ENCODE measurements around the gene RECQL5.

Gene RECQL5

GRCh38 chr17:75630071-75630917 lies 36.7 kb downstream of the RECQL5 start:
- H3K9me3 ChIP-seq (ENCODE audit: control insufficient read depth in 5 of 5, low read length in 5 of 5): no peaks in the 10 kb centered on the region
- no peak overlapping the region for H3K4me3 ChIP-seq (ENCODE audit: low read depth in 1 of 5, low read length in 5 of 5)
- H3K36me3 ChIP-seq (ENCODE audit: control insufficient read depth in 5 of 5, insufficient read depth in 5 of 5, low read length in 5 of 5): peaks cover 0 to 46% (median 33%) of the 10 kb centered on the region in 5 donors
- no peak overlapping the region for H3K9ac ChIP-seq (ENCODE audit: low read length in 5 of 5)
- no peaks in the 10 kb centered on the region for H3K27me3 ChIP-seq (ENCODE audit: control insufficient read depth in 5 of 5, insufficient read depth in 4 of 5, low read length in 5 of 5)
- H3K27ac ChIP-seq (ENCODE audit: low read depth, low read length): no peak overlapping the region
- peaks cover 2 to 20% (median 19%) of the 10 kb centered on the region in 5 donors for H3K4me1 ChIP-seq (ENCODE audit: control insufficient read depth in 5 of 5, insufficient read depth in 5 of 5, low read length in 5 of 5)

DNA sequence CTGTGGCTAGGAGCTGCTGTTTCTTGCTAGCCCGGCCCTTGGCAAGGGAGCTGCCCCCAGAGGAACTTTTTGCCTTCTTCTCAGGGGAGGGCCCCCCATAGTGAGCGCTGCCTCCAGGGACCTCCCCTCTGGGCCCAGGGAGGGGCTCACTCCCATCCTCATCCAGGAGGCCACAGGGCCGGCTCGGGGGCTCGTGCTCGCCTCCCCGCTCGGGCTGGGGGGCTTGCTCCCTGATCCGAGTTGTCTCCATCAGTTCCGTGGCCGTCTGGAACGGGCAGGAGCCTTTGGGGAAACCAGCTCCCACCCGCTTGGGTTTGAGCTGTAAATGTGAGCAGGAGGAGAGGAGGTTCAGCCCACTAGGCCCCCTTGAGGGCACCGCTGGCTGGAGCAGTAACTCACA lies 37.8 kb downstream of the RECQL5 start:
- Histone ChIP-seq H3K4me1 (ENCODE audit: control insufficient read depth in 5 of 5, insufficient read depth in 5 of 5, low read length in 5 of 5) (peaks cover 2 to 16% (median 16%) of the 10 kb centered on the region in 5 donors), H3K9me3 (ENCODE audit: control insufficient read depth in 5 of 5, low read length in 5 of 5) (no peaks in the 10 kb centered on the region), H3K4me3 (ENCODE audit: low read depth in 1 of 5, low read length in 5 of 5) (no peak overlapping the region), H3K9ac (ENCODE audit: low read length in 5 of 5) (no peak overlapping the region), H3K36me3 (ENCODE audit: control insufficient read depth in 5 of 5, insufficient read depth in 5 of 5, low read length in 5 of 5) (peaks cover 0 to 58% (median 44%) of the 10 kb centered on the region in 5 donors), H3K27me3 (ENCODE audit: control insufficient read depth in 5 of 5, insufficient read depth in 4 of 5, low read length in 5 of 5) (no peaks in the 10 kb centered on the region), H3K27ac (ENCODE audit: low read depth, low read length) (no peak overlapping the region)

DNA sequence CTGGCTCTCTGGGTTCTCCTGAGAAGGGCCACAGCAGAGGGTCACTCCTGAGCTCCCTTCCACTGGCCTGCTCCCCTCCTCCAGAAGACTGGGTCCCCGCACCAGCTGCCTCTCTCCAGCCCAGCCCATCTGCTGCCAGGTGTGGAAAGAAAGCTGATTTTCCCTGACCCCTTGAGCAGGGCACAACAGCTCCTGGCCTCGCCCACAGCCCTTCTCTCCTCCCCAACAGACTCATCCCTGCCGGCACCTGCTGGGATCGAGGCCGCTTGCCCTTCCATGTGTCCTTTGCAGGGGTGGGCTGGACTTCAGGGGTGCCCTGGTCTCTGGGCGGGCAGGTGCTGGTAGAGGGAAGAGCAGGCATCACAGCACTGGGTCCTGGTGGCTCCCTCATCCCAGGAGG lies 38.5 kb downstream of the RECQL5 start:
- Histone ChIP-seq H3K27me3 (ENCODE audit: control insufficient read depth in 5 of 5, insufficient read depth in 4 of 5, low read length in 5 of 5) (no peaks in the 10 kb centered on the region), H3K4me3 (ENCODE audit: low read depth in 1 of 5, low read length in 5 of 5) (no peak overlapping the region), H3K36me3 (ENCODE audit: control insufficient read depth in 5 of 5, insufficient read depth in 5 of 5, low read length in 5 of 5) (peaks cover 0 to 65% (median 48%) of the 10 kb centered on the region in 5 donors), H3K4me1 (ENCODE audit: control insufficient read depth in 5 of 5, insufficient read depth in 5 of 5, low read length in 5 of 5) (peaks cover 0 to 9% (median 8%) of the 10 kb centered on the region in 5 donors), H3K27ac (ENCODE audit: low read depth, low read length) (no peak overlapping the region), H3K9me3 (ENCODE audit: control insufficient read depth in 5 of 5, low read length in 5 of 5) (no peaks in the 10 kb centered on the region), H3K9ac (ENCODE audit: low read length in 5 of 5) (no peak overlapping the region)

DNA sequence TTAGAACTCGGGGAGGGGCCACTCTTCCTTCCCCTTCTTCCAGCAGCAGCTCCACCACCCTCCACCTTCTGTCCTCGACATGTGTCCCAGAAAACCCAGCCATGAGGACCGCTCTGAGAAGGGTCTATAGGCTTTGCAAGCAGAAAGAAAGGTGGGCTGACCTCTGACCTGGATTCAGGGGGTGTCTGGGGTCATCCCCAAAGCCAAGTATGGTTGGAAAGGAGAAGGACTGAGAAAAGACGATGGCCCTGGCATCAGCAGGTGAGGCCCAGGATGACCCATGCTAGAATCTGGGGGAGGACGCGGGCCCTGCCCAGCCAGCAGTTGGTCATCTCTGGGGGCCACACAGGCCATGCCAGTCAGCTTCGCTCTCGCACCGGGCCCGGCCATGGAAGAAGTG lies 39.9 kb downstream of the RECQL5 start:
- Histone ChIP-seq H3K4me3 (ENCODE audit: low read depth in 1 of 5, low read length in 5 of 5) (no peak overlapping the region), H3K9ac (ENCODE audit: low read length in 5 of 5) (no peak overlapping the region), H3K27me3 (ENCODE audit: control insufficient read depth in 5 of 5, insufficient read depth in 4 of 5, low read length in 5 of 5) (no peaks in the 10 kb centered on the region), H3K9me3 (ENCODE audit: control insufficient read depth in 5 of 5, low read length in 5 of 5) (no peaks in the 10 kb centered on the region), H3K36me3 (ENCODE audit: control insufficient read depth in 5 of 5, insufficient read depth in 5 of 5, low read length in 5 of 5) (peaks cover 0 to 72% (median 50%) of the 10 kb centered on the region in 5 donors), H3K4me1 (ENCODE audit: control insufficient read depth in 5 of 5, insufficient read depth in 5 of 5, low read length in 5 of 5) (no peaks in the 10 kb centered on the region), H3K27ac (ENCODE audit: low read depth, low read length) (no peak overlapping the region)

DNA sequence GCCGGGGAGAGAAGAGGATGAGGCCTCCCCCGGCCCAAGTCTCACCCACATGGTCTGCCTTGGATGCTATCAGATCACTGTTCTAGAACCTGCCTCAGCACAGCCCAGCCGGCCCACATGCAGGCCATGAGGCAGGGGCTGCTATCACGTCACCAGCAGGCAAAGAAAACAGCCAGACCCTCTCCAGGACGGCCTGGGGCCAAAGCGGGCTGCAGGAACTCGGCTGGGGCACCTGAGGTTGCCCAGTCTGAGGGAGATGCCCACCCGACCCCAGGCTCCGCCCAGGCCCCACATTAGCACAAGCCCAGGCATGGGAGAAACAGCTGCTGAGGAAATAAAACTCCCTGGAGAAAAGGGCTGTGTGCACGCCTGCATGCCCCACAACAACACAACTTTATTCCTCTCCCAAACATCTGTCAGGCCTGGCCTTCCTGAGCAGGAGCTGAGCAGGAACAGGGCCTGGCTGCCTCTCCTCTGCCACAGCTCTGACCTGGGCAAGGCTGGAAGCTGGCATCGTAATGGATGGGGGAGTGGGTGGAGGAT lies 40.4 kb downstream of the RECQL5 start:
- Histone ChIP-seq H3K4me1 (ENCODE audit: control insufficient read depth in 5 of 5, insufficient read depth in 5 of 5, low read length in 5 of 5) (no peaks in the 10 kb centered on the region), H3K9ac (ENCODE audit: low read length in 5 of 5) (no peak overlapping the region), H3K4me3 (ENCODE audit: low read depth in 1 of 5, low read length in 5 of 5) (no peak overlapping the region), H3K27ac (ENCODE audit: low read depth, low read length) (no peak overlapping the region), H3K36me3 (ENCODE audit: control insufficient read depth in 5 of 5, insufficient read depth in 5 of 5, low read length in 5 of 5) (peaks cover 0 to 72% (median 56%) of the 10 kb centered on the region in 5 donors), H3K9me3 (ENCODE audit: control insufficient read depth in 5 of 5, low read length in 5 of 5) (no peaks in the 10 kb centered on the region), H3K27me3 (ENCODE audit: control insufficient read depth in 5 of 5, insufficient read depth in 4 of 5, low read length in 5 of 5) (no peaks in the 10 kb centered on the region)

DNA sequence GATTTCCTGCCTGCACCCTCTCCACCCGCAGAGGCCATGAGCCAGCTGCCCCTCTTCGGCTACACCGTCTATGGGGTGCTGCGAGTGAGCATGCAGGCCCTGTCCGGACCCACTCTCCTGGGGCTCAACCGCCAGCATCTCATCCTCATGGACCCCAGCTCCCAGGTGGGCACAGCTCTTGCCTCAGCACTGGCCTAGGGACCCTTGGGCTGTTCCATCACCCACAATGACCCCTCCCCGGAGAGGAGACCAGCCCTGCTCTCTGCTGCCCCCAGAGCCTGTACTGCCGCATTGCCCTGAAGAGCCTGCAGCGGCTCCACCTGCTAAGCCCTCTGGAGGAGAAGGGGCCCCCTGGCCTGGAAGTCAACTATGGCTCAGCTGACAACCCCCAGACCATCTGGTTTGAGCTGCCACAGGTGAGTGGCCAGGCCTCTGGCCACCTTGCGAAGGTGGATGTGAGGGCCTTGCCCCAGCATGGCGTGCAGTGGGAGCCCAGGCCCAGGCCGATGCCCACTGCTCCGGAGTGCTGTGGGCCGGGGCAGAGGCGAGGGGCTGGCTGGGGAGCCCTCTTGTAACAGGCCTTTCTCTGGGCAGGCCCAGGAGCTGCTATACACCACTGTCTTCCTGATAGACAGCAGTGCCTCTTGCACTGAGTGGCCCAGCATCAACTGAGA lies 41.0 kb downstream of the RECQL5 start:
- no peak overlapping the region for H3K9ac ChIP-seq (ENCODE audit: low read length in 5 of 5)
- peaks cover 0 to 72% (median 59%) of the 10 kb centered on the region in 5 donors for H3K36me3 ChIP-seq (ENCODE audit: control insufficient read depth in 5 of 5, insufficient read depth in 5 of 5, low read length in 5 of 5)
- no peak overlapping the region for H3K4me3 ChIP-seq (ENCODE audit: low read depth in 1 of 5, low read length in 5 of 5)
- no peak overlapping the region for H3K27ac ChIP-seq (ENCODE audit: low read depth, low read length)
- no peaks in the 10 kb centered on the region for H3K4me1 ChIP-seq (ENCODE audit: control insufficient read depth in 5 of 5, insufficient read depth in 5 of 5, low read length in 5 of 5)
- no peaks in the 10 kb centered on the region for H3K9me3 ChIP-seq (ENCODE audit: control insufficient read depth in 5 of 5, low read length in 5 of 5)
- H3K27me3 ChIP-seq (ENCODE audit: control insufficient read depth in 5 of 5, insufficient read depth in 4 of 5, low read length in 5 of 5): no peaks in the 10 kb centered on the region

DNA sequence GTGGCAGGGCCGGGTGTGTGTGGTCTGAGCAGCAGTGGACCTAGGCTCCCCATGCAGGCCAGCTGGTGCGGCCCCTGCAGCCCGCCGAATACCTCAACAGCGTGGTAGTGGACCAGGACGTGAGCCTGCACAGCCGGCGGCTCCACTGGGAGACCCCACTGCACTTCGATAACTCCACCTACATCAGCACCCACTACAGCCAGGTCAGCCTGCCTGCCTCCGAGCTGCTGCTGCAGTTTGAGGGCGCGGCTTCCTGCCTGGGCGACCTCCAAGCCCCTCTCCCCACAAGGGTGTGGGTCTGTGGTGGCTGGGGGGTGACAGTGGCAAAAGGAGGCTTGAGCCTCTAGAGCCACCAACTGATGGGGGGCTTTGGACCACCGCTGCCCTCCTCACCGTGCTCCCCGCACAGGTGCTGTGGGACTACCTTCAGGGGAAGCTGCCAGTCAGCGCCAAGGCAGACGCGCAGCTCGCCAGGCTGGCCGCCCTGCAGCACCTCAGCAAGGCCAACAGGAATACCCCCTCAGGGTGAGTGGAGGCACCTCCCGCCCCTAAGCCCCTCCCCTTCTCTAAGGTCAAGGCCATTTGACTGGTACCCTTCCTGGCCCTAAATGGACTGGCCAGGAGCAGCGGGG lies 42.1 kb downstream of the RECQL5 start:
- Histone ChIP-seq H3K27ac (ENCODE audit: low read depth, low read length) (no peak overlapping the region), H3K27me3 (ENCODE audit: control insufficient read depth in 5 of 5, insufficient read depth in 4 of 5, low read length in 5 of 5) (no peaks in the 10 kb centered on the region), H3K9ac (ENCODE audit: low read length in 5 of 5) (no peak overlapping the region), H3K36me3 (ENCODE audit: control insufficient read depth in 5 of 5, insufficient read depth in 5 of 5, low read length in 5 of 5) (peaks cover 0 to 75% (median 61%) of the 10 kb centered on the region in 5 donors), H3K4me3 (ENCODE audit: low read depth in 1 of 5, low read length in 5 of 5) (no peak overlapping the region), H3K9me3 (ENCODE audit: control insufficient read depth in 5 of 5, low read length in 5 of 5) (no peaks in the 10 kb centered on the region), H3K4me1 (ENCODE audit: control insufficient read depth in 5 of 5, insufficient read depth in 5 of 5, low read length in 5 of 5) (no peaks in the 10 kb centered on the region)

- Histone ChIP-seq H3K4me3 (ENCODE audit: low read depth in 1 of 5, low read length in 5 of 5) (no peak overlapping the region), H3K4me1 (ENCODE audit: control insufficient read depth in 5 of 5, insufficient read depth in 5 of 5, low read length in 5 of 5) (no peaks in the 10 kb centered on the region), H3K9ac (ENCODE audit: low read length in 5 of 5) (no peak overlapping the region), H3K9me3 (ENCODE audit: control insufficient read depth in 5 of 5, low read length in 5 of 5) (no peaks in the 10 kb centered on the region), H3K27ac (ENCODE audit: low read depth, low read length) (no peak overlapping the region), H3K27me3 (ENCODE audit: control insufficient read depth in 5 of 5, insufficient read depth in 4 of 5, low read length in 5 of 5) (no peaks in the 10 kb centered on the region), H3K36me3 (ENCODE audit: control insufficient read depth in 5 of 5, insufficient read depth in 5 of 5, low read length in 5 of 5) (peaks cover 0 to 81% (median 68%) of the 10 kb centered on the region in 5 donors)
These were observed 42.9 kb downstream of the RECQL5 start for GRCh38 chr17:75624021-75624420.

DNA sequence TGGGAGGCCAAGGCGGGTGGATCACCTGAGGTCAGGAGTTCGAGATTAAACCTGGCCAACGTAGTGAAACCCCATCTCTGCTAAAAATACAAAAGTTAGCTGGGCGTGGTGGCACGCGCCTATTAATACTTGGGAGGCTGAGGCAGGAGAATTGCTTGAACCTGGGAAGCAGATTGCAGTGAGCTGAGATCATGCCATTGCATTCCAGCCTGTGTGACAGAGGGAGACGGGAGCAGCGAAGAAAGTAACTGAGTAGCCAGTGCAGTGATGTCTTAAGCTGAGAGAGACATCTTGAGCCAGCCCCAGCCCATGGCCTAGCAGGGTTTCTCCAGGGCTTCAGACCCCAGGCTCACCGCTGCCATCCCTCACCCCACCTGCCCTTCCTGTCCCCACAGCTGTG lies 43.6 kb downstream of the RECQL5 start:
- Histone ChIP-seq H3K36me3 (ENCODE audit: control insufficient read depth in 5 of 5, insufficient read depth in 5 of 5, low read length in 5 of 5) (peaks cover 0 to 88% (median 71%) of the 10 kb centered on the region in 5 donors), H3K9me3 (ENCODE audit: control insufficient read depth in 5 of 5, low read length in 5 of 5) (no peaks in the 10 kb centered on the region), H3K4me1 (ENCODE audit: control insufficient read depth in 5 of 5, insufficient read depth in 5 of 5, low read length in 5 of 5) (no peaks in the 10 kb centered on the region), H3K27me3 (ENCODE audit: control insufficient read depth in 5 of 5, insufficient read depth in 4 of 5, low read length in 5 of 5) (no peaks in the 10 kb centered on the region), H3K27ac (ENCODE audit: low read depth, low read length) (no peak overlapping the region), H3K4me3 (ENCODE audit: low read depth in 1 of 5, low read length in 5 of 5) (no peak overlapping the region), H3K9ac (ENCODE audit: low read length in 5 of 5) (no peak overlapping the region)

Measured in subcutaneous abdominal adipose tissue (tissue), 5 donors.